Mucosa of descending colon (tissue), 3 donors: ENCODE data around the gene OGFOD2. TPM values are rescaled to one million over a fixed set of nuclear protein-coding genes. Genes with fewer than 3 reads are reported as not detected.
"Not testable (repeated sequence)": the region's sequence is repeated elsewhere in the genome, so short reads cannot be mapped to it uniquely, and the experiment has no call there.

Source experiments
- ATAC-seq: fragments of 200-7000 bp; cut with Tn5 transposase; one replicate; pipeline ENCODE4 v1.9.1; 2020; ENCODE audit warnings: mild to moderate bottlenecking, moderate library complexity
- DNase-seq, 3 donors: peaks; one replicate each; pipeline ENCODE4 v3.0.0-alpha.2; 2020
- H3K36me3 ChIP-seq: fragments of 200-600 bp; one replicate; pipeline ENCODE4 v1.8.0; 2021; ENCODE audit warnings: low read depth, mild to moderate bottlenecking
- H3K4me1 ChIP-seq: fragments of 200-600 bp; one replicate; pipeline ENCODE4 v1.8.0; 2021; ENCODE audit warnings: low read depth, mild to moderate bottlenecking
- H3K4me3 ChIP-seq: fragments of 200-600 bp; one replicate; pipeline ENCODE4 v1.8.0; 2021; ENCODE audit warnings: mild to moderate bottlenecking
- H3K9me3 ChIP-seq: fragments of 200-600 bp; one replicate; pipeline ENCODE4 v1.8.0; 2021; ENCODE audit warnings: mild to moderate bottlenecking
- intact Hi-C, 2 donors: fragments of 100-400 bp; cut with DNase I in 1 of 2; cut with micrococcal nuclease in 1 of 2; formaldehyde crosslinking; loops; one replicate each; pipeline versions ENCODE4 v1.11.0 to v1.11.1; 2022; cut with DNase I, micrococcal nuclease
- total RNA-seq, 3 donors: library from RNA; stranded (reverse); fragmentation: NEBNext Ultra II Directional in 2 of 3; extraction: Animal tissue kit (Norgen Biotek cat#: 25700) in 2 of 3; gene quantifications; one replicate each; pipeline versions ENCODE4 v1.2.1 to v1.2.4, GENCODE V29; 2021 to 2023
- TF ChIP-seq, protein P1 (sequence below): fragments of 200-600 bp; IDR thresholded peaks from one replicate; pipeline ENCODE4 v1.8.0; 2022; ENCODE audit warnings: antibody characterized with exemption, mild to moderate bottlenecking
- donor health status: DM: no; HTN: no; CAD: no; lungs with moderate emphysema.
- donor health status: DM: no; HTN: no; CAD: no.
- donor health status: DM: no; HTN: yes; CAD: no.

OGFOD2 gene
- total RNA-seq, 3 donors from 2014 or later, result 17.0 to 25.0 (median 23.7) TPM

DNA sequence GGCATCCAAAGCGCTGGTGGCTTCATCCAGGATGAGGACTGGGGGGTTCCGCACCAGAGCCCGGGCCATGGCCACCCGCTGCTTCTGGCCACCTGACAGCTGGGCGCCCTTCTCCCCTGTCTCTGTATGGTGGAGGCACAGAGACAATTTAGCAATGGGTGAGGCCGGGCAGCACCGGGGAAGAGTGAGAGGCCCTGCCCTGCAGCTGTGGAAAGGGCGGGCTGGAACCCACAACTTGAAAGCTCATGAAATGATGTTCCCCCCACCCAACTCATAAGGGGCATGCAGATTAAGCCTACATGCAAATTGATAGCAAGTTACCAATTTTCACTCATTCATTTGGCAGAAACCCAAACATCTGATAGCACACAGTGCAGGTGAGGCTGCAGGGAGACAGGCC is 42.8 kb upstream of the OGFOD2 start:
- H3K4me3 ChIP-seq, result no peak overlapping the region
- intact Hi-C loops, result no loop called here
- DNase-seq (no peak), ATAC-seq (peak; percentile 25)
- H3K9me3 ChIP-seq, result no peaks in the 10 kb centered on the region
- TF ChIP-seq, protein P1, sequence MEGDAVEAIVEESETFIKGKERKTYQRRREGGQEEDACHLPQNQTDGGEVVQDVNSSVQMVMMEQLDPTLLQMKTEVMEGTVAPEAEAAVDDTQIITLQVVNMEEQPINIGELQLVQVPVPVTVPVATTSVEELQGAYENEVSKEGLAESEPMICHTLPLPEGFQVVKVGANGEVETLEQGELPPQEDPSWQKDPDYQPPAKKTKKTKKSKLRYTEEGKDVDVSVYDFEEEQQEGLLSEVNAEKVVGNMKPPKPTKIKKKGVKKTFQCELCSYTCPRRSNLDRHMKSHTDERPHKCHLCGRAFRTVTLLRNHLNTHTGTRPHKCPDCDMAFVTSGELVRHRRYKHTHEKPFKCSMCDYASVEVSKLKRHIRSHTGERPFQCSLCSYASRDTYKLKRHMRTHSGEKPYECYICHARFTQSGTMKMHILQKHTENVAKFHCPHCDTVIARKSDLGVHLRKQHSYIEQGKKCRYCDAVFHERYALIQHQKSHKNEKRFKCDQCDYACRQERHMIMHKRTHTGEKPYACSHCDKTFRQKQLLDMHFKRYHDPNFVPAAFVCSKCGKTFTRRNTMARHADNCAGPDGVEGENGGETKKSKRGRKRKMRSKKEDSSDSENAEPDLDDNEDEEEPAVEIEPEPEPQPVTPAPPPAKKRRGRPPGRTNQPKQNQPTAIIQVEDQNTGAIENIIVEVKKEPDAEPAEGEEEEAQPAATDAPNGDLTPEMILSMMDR, result no peak
- H3K4me1 ChIP-seq, result no peaks in the 10 kb centered on the region
- no peaks in the 10 kb centered on the region for H3K36me3 ChIP-seq

DNA sequence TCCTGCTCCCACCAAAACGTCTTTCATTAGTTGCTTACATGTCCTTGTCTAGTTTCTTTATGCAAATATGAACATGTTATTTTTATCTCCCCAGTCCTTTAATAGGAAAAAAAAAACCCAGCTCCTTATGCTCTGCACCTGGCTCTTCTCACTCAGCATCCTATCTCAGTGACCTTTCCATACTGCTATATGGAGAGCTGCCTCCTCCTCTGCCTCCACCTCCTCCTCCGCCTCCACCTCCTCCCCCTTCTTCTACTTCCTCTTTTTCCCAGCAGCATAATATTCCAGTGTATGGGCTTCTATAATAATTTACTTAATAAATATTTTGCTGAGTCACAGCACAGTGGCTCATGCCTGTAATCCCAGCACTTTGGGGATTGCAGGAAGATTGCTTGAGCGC is 40.3 kb upstream of the OGFOD2 start:
- no peaks in the 10 kb centered on the region for H3K36me3 ChIP-seq
- no peak overlapping the region for H3K4me3 ChIP-seq
- intact Hi-C loops, result no loop called here
- H3K4me1 ChIP-seq, result no peaks in the 10 kb centered on the region
- TF ChIP-seq, protein P1, result no peak
- no peak for ATAC-seq
- DNase-seq, result no peak
- no peaks in the 10 kb centered on the region for H3K9me3 ChIP-seq

DNA sequence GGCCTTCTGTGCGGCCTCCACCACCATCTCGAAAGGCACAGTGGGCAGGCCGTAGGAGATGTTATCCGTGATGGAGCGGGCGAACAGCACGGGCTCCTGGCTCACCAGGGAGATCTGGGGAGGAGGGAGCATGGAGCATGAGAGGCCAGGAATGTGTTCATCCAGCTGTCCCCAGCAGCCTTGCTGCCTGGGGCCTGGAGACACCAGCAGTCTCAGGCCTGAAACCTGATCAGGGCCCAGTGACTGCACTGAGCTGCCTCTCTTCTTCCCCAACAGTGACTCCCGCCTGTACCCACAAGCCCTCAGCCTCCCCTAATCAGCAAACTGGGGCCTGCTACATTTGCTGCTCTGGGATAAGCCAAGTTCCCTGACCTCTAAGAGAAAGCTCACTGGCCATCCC is 39.7 kb upstream of the OGFOD2 start:
- no peaks in the 10 kb centered on the region for H3K36me3 ChIP-seq
- no peaks in the 10 kb centered on the region for H3K9me3 ChIP-seq
- no peak overlapping the region for H3K4me3 ChIP-seq
- no peak for ATAC-seq
- TF ChIP-seq, protein P1, result no peak
- H3K4me1 ChIP-seq, result no peaks in the 10 kb centered on the region
- no peak for DNase-seq
- intact Hi-C loops, result no loop called here

DNA sequence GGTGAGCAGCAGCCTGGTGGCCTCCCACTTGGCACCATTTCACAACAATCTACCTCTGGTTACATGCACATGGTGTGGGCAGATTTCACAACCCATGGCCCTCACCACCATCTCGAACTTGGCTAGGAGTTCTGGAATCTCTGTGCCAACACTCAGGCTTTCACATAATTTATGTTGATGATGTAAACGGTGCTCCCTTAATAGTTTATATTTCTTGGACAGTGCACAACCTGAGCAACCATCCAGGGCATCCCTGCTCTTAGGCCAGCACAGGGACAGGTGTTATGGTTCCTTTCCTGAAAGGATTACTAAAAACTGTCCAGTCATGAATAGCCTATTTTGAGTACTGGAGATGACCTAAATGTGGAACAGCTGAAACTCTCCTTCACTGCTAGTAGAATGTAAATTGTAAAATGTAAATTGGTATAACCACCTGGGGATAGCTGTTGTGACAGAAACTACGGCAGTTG is 37.4 kb upstream of the OGFOD2 start:
- Histone ChIP-seq H3K4me1 (no peaks in the 10 kb centered on the region), H3K4me3 (no peak overlapping the region), H3K36me3 (no peaks in the 10 kb centered on the region), H3K9me3 (no peaks in the 10 kb centered on the region)
- TF ChIP-seq, protein P1, result no peak
- DNase-seq, result no peak
- intact Hi-C loops, result no loop called here
- no peak for ATAC-seq

DNA sequence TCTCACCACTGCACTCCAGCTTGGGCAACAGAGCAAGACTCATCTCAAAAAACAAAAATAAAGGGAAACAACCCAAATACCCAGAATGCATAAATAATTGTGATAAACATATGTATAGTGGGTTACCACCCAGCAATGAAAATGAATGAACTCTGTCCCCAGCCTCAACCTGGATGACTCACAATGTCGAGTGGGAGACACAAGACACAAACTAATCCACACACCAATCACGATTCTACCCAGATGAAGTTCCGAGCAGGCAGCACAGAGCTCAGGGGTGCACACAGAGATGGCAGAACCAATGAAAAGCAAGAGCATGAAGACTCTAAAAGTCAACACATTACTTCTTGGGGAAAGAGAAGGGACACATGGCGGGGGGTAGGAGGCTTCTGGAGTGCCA is 35.9 kb upstream of the OGFOD2 start:
- DNase-seq, result no peak
- no peak overlapping the region for H3K4me3 ChIP-seq
- H3K9me3 ChIP-seq, result no peaks in the 10 kb centered on the region
- H3K4me1 ChIP-seq, result no peaks in the 10 kb centered on the region
- ATAC-seq, result peak; percentile 18
- H3K36me3 ChIP-seq, result no peaks in the 10 kb centered on the region
- intact Hi-C loops, result no loop called here
- TF ChIP-seq, protein P1, result no peak

DNA sequence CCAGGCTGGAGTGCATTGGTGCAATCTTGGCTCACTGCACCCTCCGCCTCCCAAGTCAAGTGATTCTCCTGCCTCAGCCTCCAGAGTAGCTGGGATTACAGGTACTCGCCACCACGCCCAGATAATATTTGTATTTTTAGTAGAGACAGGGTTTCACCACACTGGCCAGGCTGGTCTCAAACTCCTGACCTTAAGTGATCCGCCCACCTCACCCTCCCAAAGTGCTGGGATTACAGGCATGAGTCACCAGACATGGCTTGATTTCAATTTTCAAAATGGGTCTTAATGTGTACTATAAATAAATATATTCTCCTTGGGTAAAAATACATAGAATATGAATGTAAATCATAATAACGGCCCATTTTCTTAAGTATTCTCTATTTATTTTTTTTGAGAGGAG is 33.7 kb upstream of the OGFOD2 start:
- H3K36me3 ChIP-seq, DNase-seq, intact Hi-C loops, H3K4me3 ChIP-seq, ATAC-seq, H3K9me3 ChIP-seq, H3K4me1 ChIP-seq: not testable (repeated sequence)
